ENCODE measurements around the gene C15orf61. TPM values are rescaled to one million over a fixed set of nuclear protein-coding genes. Genes with fewer than 3 reads are reported as not detected.

Gene C15orf61
- total and polyA plus RNA-seq, 4 donors, result 1.4 to 5.6 (median 2.5) TPM

DNA sequence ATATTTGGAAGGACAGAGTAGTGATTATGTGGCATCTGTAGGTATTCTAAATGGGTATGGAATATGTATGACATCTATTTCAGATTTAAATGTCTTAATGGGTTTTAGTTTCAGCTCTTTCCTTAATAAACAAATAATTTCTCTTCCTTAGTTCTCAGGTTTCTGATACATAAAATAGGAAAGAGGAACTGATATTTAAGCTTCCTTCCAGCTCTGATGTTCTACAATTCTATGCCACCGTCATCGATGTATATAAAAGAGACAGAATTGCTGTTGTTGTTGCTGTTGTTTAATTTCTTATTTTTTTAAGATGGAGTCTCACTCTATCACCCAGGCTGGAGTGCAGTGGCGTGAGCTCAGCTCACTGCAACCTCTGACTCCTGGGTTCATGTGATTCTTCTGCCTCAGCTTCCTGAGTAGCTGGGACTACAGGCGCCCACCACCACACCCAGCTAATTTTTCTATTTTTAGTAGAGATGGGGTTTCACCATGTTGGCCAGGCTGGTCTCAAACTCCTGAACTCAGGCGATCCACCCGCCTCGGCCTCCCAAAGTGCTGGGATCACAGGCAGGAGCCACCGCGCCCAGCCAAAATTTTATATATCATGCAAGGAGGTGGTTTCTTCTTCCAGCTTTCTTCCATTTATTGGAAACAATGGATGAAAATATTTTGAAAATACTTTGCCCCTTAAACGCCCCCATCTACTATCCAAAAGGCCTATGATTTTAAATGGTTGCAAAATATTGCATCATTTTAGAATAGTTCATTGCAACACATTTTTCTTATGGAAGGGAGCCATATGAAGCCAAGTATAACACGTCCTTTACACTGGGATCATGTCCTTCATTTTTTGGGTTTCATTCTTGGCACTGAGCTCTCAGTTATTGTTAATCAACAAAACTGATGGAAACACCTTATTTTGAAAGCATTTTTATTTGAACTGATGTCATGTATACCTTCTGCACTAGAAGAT, 13.9 kb upstream of the C15orf61 start:
- Histone ChIP-seq H3K9ac (ENCODE audit: low read depth in 1 of 2, low read length in 2 of 2) (no peak overlapping the region), H3K4me1 (ENCODE audit: control insufficient read depth in 4 of 4, insufficient read depth in 4 of 4, low read length in 3 of 4) (peaks cover 0 to 1% (median 0%) of the 10 kb centered on the region in 4 donors), H3K9me3 (ENCODE audit: control insufficient read depth in 4 of 4, low read length in 3 of 4) (no peaks in the 10 kb centered on the region), H3K27ac (ENCODE audit: low read depth in 1 of 2, low read length in 2 of 2) (no peak overlapping the region), H3K36me3 (ENCODE audit: control insufficient read depth in 4 of 4, insufficient read depth in 3 of 4, low read depth in 1 of 4, low read length in 3 of 4) (peaks cover under 1 to 4% (median 3%) of the 10 kb centered on the region in 4 donors), H3K27me3 (ENCODE audit: control insufficient read depth in 4 of 4, insufficient read depth in 4 of 4, low read length in 3 of 4) (no peaks in the 10 kb centered on the region), H3K4me3 (ENCODE audit: low read depth in 1 of 3, low read length in 3 of 3) (no peak overlapping the region)
- no peak for DNase-seq (ENCODE audit: low spot score)
- WGBS, result 86% methylated on average over 11 of the region's 11 CpGs
- TF ChIP-seq, protein P1, sequence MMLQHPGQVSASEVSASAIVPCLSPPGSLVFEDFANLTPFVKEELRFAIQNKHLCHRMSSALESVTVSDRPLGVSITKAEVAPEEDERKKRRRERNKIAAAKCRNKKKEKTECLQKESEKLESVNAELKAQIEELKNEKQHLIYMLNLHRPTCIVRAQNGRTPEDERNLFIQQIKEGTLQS (IDR thresholded peaks at IDR 0.05), result peak; percentile 67
- TF ChIP-seq RAD21 (IDR thresholded peaks at IDR 0.05), result no peak

DNA sequence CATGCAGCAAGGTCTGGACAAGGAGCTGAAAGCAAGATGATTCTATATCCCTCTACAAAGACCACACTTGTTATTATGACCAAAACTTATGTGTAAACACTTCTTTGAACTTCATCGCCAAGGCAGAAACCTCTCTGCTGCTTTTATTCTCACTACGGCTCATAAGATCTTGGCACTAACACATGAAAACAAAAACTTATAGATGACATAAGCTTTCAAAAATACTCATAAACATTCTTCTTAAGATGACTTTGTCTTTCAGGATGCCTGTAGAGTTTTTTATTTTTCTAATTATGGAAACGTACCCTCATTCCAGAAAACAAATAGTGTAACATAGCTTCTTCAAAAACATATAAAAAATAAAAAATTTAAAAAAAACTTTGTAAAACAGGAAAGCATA, 12.5 kb upstream of the C15orf61 start:
- Histone ChIP-seq H3K9ac (ENCODE audit: low read depth in 1 of 2, low read length in 2 of 2) (no peak overlapping the region), H3K27ac (ENCODE audit: low read depth in 1 of 2, low read length in 2 of 2) (no peak overlapping the region), H3K9me3 (ENCODE audit: control insufficient read depth in 4 of 4, low read length in 3 of 4) (no peaks in the 10 kb centered on the region), H3K27me3 (ENCODE audit: control insufficient read depth in 4 of 4, insufficient read depth in 4 of 4, low read length in 3 of 4) (no peaks in the 10 kb centered on the region), H3K4me3 (ENCODE audit: low read depth in 1 of 3, low read length in 3 of 3) (no peak overlapping the region), H3K36me3 (ENCODE audit: control insufficient read depth in 4 of 4, insufficient read depth in 3 of 4, low read depth in 1 of 4, low read length in 3 of 4) (peaks cover 3 to 13% (median 7%) of the 10 kb centered on the region in 4 donors), H3K4me1 (ENCODE audit: control insufficient read depth in 4 of 4, insufficient read depth in 4 of 4, low read length in 3 of 4) (peaks cover 0 to 1% (median 0%) of the 10 kb centered on the region in 4 donors)
- DNase-seq (ENCODE audit: low spot score), result no peak
- 94% methylated on average over 3 of the region's 3 CpGs for WGBS
- TF ChIP-seq, protein P2, sequence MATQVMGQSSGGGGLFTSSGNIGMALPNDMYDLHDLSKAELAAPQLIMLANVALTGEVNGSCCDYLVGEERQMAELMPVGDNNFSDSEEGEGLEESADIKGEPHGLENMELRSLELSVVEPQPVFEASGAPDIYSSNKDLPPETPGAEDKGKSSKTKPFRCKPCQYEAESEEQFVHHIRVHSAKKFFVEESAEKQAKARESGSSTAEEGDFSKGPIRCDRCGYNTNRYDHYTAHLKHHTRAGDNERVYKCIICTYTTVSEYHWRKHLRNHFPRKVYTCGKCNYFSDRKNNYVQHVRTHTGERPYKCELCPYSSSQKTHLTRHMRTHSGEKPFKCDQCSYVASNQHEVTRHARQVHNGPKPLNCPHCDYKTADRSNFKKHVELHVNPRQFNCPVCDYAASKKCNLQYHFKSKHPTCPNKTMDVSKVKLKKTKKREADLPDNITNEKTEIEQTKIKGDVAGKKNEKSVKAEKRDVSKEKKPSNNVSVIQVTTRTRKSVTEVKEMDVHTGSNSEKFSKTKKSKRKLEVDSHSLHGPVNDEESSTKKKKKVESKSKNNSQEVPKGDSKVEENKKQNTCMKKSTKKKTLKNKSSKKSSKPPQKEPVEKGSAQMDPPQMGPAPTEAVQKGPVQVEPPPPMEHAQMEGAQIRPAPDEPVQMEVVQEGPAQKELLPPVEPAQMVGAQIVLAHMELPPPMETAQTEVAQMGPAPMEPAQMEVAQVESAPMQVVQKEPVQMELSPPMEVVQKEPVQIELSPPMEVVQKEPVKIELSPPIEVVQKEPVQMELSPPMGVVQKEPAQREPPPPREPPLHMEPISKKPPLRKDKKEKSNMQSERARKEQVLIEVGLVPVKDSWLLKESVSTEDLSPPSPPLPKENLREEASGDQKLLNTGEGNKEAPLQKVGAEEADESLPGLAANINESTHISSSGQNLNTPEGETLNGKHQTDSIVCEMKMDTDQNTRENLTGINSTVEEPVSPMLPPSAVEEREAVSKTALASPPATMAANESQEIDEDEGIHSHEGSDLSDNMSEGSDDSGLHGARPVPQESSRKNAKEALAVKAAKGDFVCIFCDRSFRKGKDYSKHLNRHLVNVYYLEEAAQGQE (IDR thresholded peaks at IDR 0.05), result no peak
- TF ChIP-seq, protein P3, sequence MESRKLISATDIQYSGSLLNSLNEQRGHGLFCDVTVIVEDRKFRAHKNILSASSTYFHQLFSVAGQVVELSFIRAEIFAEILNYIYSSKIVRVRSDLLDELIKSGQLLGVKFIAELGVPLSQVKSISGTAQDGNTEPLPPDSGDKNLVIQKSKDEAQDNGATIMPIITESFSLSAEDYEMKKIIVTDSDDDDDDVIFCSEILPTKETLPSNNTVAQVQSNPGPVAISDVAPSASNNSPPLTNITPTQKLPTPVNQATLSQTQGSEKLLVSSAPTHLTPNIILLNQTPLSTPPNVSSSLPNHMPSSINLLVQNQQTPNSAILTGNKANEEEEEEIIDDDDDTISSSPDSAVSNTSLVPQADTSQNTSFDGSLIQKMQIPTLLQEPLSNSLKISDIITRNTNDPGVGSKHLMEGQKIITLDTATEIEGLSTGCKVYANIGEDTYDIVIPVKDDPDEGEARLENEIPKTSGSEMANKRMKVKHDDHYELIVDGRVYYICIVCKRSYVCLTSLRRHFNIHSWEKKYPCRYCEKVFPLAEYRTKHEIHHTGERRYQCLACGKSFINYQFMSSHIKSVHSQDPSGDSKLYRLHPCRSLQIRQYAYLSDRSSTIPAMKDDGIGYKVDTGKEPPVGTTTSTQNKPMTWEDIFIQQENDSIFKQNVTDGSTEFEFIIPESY (IDR thresholded peaks at IDR 0.05), result no peak
- TF ChIP-seq TAF1 (conservative IDR thresholded peaks at IDR 0.05), result no peak
- TF ChIP-seq, protein P1 (IDR thresholded peaks at IDR 0.05), result no peak
- no peak for TF ChIP-seq EGR1 (IDR thresholded peaks at IDR 0.05; ENCODE audit: low read depth in 2 of 2)
- no peak for TF ChIP-seq HNF4A (conservative IDR thresholded peaks at IDR 0.05)

DNA sequence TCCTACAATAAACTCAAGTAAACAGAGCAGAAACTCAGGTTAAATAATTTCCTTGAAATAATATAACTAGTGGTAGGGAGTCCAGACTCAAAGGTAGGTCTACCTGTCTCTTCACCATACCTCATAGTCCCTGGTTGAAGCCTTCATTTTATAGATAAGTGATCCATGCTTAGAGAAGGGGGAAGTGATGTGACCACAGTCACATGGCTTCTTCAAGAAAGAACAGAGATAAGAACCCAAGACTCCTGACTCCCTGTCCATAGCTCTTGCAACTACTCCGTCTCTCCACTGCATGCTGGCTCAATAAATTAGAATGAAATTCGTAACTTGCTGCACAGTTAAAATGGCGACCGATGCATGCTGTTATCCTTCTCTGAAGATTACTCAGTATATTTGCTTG, 11.0 kb upstream of the C15orf61 start:
- Histone ChIP-seq H3K9ac (ENCODE audit: low read depth in 1 of 2, low read length in 2 of 2) (no peak overlapping the region), H3K36me3 (ENCODE audit: control insufficient read depth in 4 of 4, insufficient read depth in 3 of 4, low read depth in 1 of 4, low read length in 3 of 4) (peaks cover 4 to 23% (median 15%) of the 10 kb centered on the region in 4 donors), H3K27me3 (ENCODE audit: control insufficient read depth in 4 of 4, insufficient read depth in 4 of 4, low read length in 3 of 4) (no peaks in the 10 kb centered on the region), H3K9me3 (ENCODE audit: control insufficient read depth in 4 of 4, low read length in 3 of 4) (no peaks in the 10 kb centered on the region), H3K27ac (ENCODE audit: low read depth in 1 of 2, low read length in 2 of 2) (no peak overlapping the region), H3K4me3 (ENCODE audit: low read depth in 1 of 3, low read length in 3 of 3) (no peak overlapping the region), H3K4me1 (ENCODE audit: control insufficient read depth in 4 of 4, insufficient read depth in 4 of 4, low read length in 3 of 4) (peaks cover 0 to 1% (median 0%) of the 10 kb centered on the region in 4 donors)
- TF ChIP-seq, protein P3 (IDR thresholded peaks at IDR 0.05), result no peak
- TF ChIP-seq FOXA1 (IDR thresholded peaks at IDR 0.05), result no peak
- TF ChIP-seq FOXA2 (IDR thresholded peaks at IDR 0.05), result no peak
- no peak for TF ChIP-seq RXRA (IDR thresholded peaks at IDR 0.05)
- TF ChIP-seq YY1 (IDR thresholded peaks at IDR 0.05), result no peak
- no peak for TF ChIP-seq EGR1 (IDR thresholded peaks at IDR 0.05; ENCODE audit: low read depth in 2 of 2)
- TF ChIP-seq, protein P1 (IDR thresholded peaks at IDR 0.05), result no peak
- TF ChIP-seq, protein P4, sequence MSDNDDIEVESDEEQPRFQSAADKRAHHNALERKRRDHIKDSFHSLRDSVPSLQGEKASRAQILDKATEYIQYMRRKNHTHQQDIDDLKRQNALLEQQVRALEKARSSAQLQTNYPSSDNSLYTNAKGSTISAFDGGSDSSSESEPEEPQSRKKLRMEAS (IDR thresholded peaks at IDR 0.05), result no peak
- TF ChIP-seq NR2F2 (IDR thresholded peaks at IDR 0.05), result no peak
- 97% methylated on average over 4 of the region's 4 CpGs for WGBS
- DNase-seq (ENCODE audit: low spot score), result no peak
